ENCODE measurements around the gene KIF2C. TPM values are rescaled to one million over a fixed set of nuclear protein-coding genes. Genes with fewer than 3 reads are reported as not detected.

Gene KIF2C
- 1 to 10 TPM in 2 of 4 donors, under 1 TPM in 1, not detected in 1; 0.38 to 2.0 (median 1.7) TPM for total RNA-seq

DNA sequence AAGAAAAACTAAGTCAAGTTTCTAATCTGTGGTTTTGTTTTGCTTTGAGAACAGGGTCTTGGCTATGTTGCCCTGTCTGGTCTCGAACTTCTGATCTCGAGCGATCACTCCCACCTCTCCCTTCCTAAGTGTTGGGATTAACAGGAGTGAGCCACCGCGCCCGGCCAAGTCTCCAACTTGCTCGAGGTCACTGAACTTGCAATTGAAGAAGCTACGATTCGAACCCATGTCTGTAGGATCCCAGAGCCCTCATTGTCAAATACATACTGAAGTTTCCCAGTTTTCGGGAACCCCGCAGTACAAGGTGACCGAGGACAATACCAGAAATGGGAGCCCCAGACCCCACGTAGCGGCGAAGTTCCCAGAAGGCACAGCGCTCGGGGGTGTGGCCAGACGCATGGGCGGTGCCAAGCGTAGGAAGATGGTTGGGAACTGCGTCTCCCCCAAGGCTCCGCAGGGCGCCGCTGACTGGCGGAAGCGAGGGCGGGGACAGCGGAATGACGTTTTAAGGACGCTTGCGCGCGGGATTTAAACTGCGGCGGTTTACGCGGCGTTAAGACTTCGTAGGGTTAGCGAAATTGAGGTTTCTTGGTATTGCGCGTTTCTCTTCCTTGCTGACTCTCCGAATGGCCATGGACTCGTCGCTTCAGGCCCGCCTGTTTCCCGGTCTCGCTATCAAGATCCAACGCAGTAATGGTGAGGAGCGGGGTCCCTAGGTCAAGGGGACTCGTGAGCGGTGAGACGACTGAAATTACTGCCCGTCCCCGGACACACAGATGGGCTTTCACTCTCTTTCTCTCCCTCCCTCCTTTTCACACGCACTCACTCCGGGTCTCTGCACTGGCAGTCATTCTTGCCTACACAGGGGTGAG is at the start of gene KIF2C:
KIF2C (plus strand) TSS at position 531 of the 872 bp plus-strand sequence; CDS start at position 627, 96 bp downstream.
- TF ChIP-seq, protein P1, sequence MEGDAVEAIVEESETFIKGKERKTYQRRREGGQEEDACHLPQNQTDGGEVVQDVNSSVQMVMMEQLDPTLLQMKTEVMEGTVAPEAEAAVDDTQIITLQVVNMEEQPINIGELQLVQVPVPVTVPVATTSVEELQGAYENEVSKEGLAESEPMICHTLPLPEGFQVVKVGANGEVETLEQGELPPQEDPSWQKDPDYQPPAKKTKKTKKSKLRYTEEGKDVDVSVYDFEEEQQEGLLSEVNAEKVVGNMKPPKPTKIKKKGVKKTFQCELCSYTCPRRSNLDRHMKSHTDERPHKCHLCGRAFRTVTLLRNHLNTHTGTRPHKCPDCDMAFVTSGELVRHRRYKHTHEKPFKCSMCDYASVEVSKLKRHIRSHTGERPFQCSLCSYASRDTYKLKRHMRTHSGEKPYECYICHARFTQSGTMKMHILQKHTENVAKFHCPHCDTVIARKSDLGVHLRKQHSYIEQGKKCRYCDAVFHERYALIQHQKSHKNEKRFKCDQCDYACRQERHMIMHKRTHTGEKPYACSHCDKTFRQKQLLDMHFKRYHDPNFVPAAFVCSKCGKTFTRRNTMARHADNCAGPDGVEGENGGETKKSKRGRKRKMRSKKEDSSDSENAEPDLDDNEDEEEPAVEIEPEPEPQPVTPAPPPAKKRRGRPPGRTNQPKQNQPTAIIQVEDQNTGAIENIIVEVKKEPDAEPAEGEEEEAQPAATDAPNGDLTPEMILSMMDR (IDR thresholded peaks at IDR 0.05; ENCODE audit: low read depth), result no peak

- TF ChIP-seq, protein P1 (IDR thresholded peaks at IDR 0.05; ENCODE audit: low read depth), result no peak
Observed at GRCh38 chr1:44693159-44693558, 46.5 kb upstream of the KIF2C start.

DNA sequence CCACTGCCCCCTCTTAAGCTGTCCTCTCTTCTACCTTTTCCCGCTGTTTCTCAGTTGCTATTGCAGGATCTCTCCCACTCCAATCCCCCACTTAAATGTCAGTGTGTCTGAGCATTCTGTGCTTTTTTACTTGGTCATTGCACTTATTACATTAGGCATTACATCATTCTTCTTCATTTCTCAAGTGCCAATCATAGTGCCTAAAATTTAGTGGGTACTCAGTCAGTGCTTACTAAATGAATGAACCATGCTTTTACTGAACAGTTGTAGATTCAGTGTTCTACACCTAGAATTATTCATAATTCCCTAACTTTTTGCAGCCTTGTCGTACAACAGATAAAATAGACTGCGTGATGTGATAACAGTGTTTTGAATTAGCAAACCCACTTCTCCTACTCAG is 45.7 kb upstream of the KIF2C start:
- TF ChIP-seq, protein P1 (IDR thresholded peaks at IDR 0.05; ENCODE audit: low read depth), result no peak

DNA sequence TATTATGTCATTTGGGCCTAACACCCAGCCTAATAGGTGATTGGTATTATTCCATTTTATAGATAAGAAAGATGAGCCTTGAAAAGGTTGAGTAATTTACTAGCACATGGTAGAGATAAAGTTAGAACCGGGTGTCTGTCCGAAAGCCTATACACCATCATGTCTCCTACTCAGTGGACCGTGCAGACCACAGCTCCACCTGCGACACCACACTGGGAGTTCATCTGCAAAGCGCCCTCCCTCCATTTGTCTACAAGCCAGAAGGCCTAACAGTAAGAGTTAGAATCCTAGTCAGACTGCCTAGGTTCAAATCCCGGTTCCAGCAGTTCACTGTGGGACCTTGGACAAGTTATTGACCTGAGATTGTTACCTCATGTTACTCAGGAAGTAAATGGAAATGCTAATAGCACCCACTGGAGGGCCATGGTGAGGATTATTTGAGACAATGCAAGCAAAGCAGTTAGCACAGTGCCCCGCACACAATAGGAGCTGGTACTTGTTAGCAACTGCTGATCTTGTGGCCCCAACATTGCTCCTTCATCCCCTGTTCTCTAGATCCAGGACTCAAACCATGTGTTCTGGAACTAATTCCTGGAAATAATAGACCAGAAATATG is 44.7 kb upstream of the KIF2C start:
- TF ChIP-seq, protein P1 (IDR thresholded peaks at IDR 0.05; ENCODE audit: low read depth), result no peak

DNA sequence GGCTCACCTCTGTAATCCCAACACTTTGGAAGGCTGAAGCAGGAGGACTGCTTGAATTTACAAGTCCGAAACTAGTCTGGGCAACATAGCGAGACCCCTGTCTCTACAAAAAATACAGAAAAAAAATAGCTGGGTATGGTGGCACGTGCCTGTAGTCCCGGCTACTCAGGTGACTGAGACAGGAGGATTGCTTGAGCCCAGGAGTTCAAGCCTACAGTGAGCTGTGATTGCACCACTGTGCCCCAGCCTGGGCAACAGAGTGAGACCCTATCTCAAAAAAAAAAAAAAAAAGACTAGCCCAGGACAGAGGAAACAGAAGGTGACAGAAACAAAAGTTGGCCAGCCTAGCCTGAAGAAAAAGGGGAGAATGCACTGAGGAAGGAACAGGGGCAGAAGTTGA is 44.0 kb upstream of the KIF2C start:
- TF ChIP-seq, protein P1 (IDR thresholded peaks at IDR 0.05; ENCODE audit: low read depth), result no peak

- TF ChIP-seq, protein P1 (IDR thresholded peaks at IDR 0.05; ENCODE audit: low read depth), result no peak
Observed at GRCh38 chr1:44696101-44696500, 43.5 kb upstream of the KIF2C start.

GRCh38 chr1:44696789-44697345 is 42.8 kb upstream of the KIF2C start:
- TF ChIP-seq, protein P1 (IDR thresholded peaks at IDR 0.05; ENCODE audit: low read depth), result no peak
